ENCODE results near the gene CLIP2.
"Not testable (repeated sequence)": the region's sequence is repeated elsewhere in the genome, so short reads cannot be mapped to it uniquely, and the experiment has no call there.

Gene CLIP2

DNA sequence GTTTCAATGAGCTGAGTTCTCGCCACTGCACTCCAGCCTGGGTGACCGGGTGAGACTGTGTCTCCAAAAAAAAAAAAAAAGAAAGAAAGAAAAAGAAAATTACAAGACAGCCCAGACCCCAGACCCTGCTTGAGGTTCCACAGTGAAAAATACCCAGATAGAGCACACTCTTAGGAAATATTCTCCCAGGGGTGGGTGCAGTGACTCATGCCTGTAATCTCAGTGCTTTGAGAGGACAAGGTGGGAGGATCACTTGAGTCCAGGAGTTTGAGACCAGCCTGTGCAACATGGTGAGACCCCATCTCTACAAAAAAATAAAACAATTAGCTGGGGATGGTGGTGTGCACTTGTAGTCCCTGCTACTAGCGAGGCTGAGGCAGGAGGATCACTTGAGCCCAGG, 123.4 kb downstream of the CLIP2 start:
- DNase-seq (ENCODE audit: low read depth in 2 of 2) = peak; percentile 29 to 35
- TF ChIP-seq, protein P1, sequence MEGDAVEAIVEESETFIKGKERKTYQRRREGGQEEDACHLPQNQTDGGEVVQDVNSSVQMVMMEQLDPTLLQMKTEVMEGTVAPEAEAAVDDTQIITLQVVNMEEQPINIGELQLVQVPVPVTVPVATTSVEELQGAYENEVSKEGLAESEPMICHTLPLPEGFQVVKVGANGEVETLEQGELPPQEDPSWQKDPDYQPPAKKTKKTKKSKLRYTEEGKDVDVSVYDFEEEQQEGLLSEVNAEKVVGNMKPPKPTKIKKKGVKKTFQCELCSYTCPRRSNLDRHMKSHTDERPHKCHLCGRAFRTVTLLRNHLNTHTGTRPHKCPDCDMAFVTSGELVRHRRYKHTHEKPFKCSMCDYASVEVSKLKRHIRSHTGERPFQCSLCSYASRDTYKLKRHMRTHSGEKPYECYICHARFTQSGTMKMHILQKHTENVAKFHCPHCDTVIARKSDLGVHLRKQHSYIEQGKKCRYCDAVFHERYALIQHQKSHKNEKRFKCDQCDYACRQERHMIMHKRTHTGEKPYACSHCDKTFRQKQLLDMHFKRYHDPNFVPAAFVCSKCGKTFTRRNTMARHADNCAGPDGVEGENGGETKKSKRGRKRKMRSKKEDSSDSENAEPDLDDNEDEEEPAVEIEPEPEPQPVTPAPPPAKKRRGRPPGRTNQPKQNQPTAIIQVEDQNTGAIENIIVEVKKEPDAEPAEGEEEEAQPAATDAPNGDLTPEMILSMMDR (IDR thresholded peaks at IDR 0.05; ENCODE audit: low read depth, low read length) = no peak
- H3K4me3 ChIP-seq (replicated peaks in 1 of 2; ENCODE audit: low read depth in 2 of 2, low read length in 2 of 2) = no peak overlapping the region

DNA sequence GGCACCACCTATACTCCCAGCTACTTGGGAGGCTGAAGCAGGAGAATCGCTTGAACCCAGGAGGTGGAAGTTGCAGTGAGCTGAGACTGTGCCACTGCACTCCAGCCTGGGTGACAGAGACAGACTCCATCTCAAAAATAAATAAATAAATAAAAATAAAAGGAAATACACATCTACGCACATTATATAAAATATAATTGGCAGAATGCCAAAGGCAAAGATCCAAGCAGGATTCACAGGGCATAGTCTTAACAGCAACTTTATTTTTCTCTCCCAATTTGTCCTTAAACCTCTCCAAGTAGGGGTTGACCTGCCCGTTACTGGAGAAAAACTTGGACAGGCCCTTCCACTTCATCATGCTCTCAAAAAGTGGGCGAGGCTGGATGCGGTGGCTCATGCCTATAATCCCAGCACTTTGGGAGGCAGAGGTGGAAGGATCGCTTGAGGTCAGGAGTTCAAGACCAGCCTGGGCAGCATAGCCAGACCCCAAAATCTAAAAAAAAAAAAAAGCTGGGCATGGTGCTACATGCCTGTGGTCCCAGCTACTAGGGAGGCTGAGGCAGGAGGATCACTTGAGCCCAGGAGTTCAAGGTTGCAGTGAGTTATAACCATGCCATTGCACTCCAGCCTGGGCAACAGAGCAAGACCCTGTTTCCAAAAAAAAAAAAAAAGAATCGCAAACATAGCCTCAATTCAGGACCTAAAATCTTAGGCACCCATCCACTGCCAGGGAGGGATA, 125.6 kb downstream of the CLIP2 start:
- H3K4me3 ChIP-seq (replicated peaks in 1 of 2; ENCODE audit: low read depth in 2 of 2, low read length in 2 of 2) = not testable (repeated sequence)

DNA sequence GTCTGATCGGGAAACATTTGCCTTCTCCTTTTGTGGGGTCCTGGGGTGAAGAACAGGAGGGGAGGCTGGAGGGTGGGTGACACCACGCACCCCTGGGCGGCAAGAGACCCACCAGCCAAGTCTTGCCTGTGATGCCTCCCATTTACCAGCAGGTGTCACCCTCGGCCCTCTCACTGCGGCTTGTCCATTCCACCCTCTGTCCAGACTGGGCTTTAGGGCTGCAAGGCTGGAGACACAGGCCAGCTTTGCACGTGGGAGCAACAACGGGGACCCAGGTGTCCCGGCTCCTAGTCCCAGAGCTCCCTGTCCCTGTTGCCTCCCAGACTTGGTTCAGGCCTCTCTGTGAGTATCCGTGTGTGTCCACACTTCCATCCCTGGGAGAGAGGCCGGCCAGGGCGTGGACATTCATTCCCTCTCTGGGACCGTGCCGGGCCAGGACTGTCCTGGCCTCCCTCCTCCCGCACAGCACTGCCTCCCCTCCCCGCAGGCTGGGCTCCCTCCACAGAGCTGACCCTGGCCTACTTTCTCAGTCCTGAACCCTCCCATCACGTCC, 128.3 kb downstream of the CLIP2 start:
- TF ChIP-seq, protein P1 (IDR thresholded peaks at IDR 0.05; ENCODE audit: low read depth, low read length) = peak; percentile 97
- H3K4me3 ChIP-seq (replicated peaks in 1 of 2; ENCODE audit: low read depth in 2 of 2, low read length in 2 of 2) = no peak overlapping the region
- peak; percentile 73 to 75 for DNase-seq (ENCODE audit: low read depth in 2 of 2)

More for the DNA sequence above, 125.6 kb downstream of the CLIP2 start:
- DNase-seq (ENCODE audit: low read depth in 2 of 2) = not testable (repeated sequence)

DNA sequence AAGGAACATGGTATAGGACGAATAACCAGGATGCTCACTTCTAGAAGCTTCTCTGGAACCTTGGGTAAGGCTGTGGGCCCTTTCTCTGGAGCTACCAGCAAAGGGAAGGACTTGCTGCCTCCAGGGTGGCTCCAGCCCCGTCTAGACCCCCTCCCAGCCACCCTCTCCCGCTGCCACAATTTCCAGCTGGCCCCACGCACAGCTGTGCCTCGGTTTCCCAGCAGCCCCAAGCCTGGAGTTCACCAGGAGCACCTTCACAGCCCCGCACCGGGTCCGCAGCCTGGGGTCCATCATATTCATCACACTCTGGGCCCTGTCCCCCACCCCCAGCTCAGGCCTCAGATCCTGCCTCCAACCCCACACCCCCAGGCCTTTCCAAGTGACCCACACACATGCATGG, 128.9 kb downstream of the CLIP2 start:
- TF ChIP-seq, protein P1 (IDR thresholded peaks at IDR 0.05; ENCODE audit: low read depth, low read length) = no peak
- DNase-seq (ENCODE audit: low read depth in 2 of 2) = no peak
- no peak overlapping the region for H3K4me3 ChIP-seq (replicated peaks in 1 of 2; ENCODE audit: low read depth in 2 of 2, low read length in 2 of 2)

DNA sequence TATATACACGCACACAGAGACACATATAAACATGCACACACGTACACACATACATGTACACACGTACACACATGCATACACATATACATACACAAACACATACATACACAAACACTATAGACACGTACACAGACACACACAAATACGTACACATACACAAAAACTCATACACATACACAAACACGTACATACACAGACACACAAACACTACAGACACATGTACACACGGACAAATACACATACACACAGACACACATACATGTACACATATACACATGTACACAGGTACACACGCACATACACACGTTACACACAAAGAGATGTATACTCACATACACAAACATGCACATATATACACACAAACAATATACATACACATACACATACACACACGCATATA, 129.3 kb downstream of the CLIP2 start:
- TF ChIP-seq, protein P1 (IDR thresholded peaks at IDR 0.05; ENCODE audit: low read depth, low read length) = no peak
- DNase-seq (ENCODE audit: low read depth in 2 of 2) = no peak
- no peak overlapping the region for H3K4me3 ChIP-seq (replicated peaks in 1 of 2; ENCODE audit: low read depth in 2 of 2, low read length in 2 of 2)

DNA sequence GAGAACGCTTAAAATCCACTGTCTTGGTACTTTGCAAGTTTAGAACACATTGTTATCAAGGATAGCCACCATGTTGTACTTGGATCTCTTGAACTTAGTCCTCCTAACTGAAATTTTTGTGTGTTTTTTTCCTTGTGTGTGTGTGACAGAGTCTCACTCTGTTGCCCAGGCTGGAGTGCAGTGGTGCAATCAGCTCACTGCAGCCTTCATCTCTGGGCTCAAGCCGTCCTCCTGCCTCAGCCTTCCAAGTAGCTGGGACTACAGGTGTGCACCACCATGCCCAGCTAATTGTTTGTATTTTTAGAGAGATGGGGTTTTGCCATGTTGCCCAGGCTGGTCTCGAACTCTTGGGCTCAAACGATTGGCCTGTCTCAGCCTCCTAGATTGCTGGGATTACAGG, 130.0 kb downstream of the CLIP2 start:
- not testable (repeated sequence) for H3K4me3 ChIP-seq (replicated peaks in 1 of 2; ENCODE audit: low read depth in 2 of 2, low read length in 2 of 2); DNase-seq (ENCODE audit: low read depth in 2 of 2)

DNA sequence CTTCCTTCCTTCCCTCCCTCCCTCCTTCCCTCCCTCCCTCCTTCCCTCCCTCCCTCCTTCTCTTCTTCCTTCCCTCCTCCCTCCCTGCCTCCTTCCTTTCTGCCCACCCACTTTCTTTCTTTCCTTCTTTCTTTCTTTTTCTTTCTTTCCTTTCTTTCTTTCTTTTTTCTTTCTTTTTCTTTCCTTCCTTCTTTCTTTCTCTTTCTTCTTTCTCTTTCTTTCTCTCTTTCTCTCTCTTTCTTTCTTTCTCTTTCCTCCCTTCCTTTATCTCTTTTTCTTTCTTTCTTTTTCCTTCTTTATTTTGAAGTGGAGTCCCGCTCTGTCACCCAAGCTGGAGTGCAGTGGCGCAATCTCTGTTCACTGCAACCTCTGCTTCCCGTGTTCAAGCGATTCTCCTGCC, 130.8 kb downstream of the CLIP2 start:
- TF ChIP-seq, protein P1 (IDR thresholded peaks at IDR 0.05; ENCODE audit: low read depth, low read length) = no peak
- no peak for DNase-seq (ENCODE audit: low read depth in 2 of 2)
- H3K4me3 ChIP-seq (replicated peaks in 1 of 2; ENCODE audit: low read depth in 2 of 2, low read length in 2 of 2) = no peak overlapping the region
